ENCODE measurements around the gene MARCKSL1. TPM values are rescaled to one million over a fixed set of nuclear protein-coding genes. Genes with fewer than 3 reads are reported as not detected.

Gene MARCKSL1
- total and polyA plus RNA-seq, 2 of the 8 experiments (the other 6 are each of a cell fraction or from before 2014, with no cell fraction given): 536 to 558 TPM

GRCh38 chr1:32334864-32335534, 1.0 kb downstream of the MARCKSL1 start:
- Histone ChIP-seq H3K18ac (ENCODE audit: extremely low read depth, low read length) (peak overlapping the region; percentile 87), H2BK20ac (ENCODE audit: low read length) (no peak overlapping the region), H3K4me3 (ENCODE audit: extremely low read depth in 1 of 4, insufficient read depth in 2 of 4, low read depth in 3 of 4, low read length in 4 of 4) (peak overlapping the region; percentile 92 to 94 (median 93)), H3K9me3 (ENCODE audit: insufficient read depth in 2 of 2, low read depth in 1 of 2, low read length in 1 of 2) (no peaks in the 10 kb centered on the region), H3K9ac (replicated peaks in 1 of 4; ENCODE audit: extremely low read depth in 1 of 4, low read depth in 3 of 4, low read length in 3 of 4) (peak overlapping the region; percentile 86 to 98 (median 89)), H3K79me2 (ENCODE audit: control insufficient read depth in 1 of 2, insufficient read depth in 2 of 2, low read length in 2 of 2) (peaks cover 4 to 21% of the 10 kb centered on the region in 2 experiments; a peak in 3 of 4 replicates), H4K8ac (ENCODE audit: extremely low read depth, insufficient read depth, low read length) (peak overlapping the region; percentile 98), H4K91ac (replicated peaks; ENCODE audit: insufficient read length, low read length) (peak overlapping the region; percentile 47), H4K20me1 (replicated peaks in 1 of 2; ENCODE audit: control insufficient read depth in 1 of 2, insufficient read depth in 2 of 2, low read length in 2 of 2) (peaks cover 9 to 18% of the 10 kb centered on the region in 2 experiments), H3K4ac (replicated peaks; ENCODE audit: insufficient read length, low read depth, low read length) (peak overlapping the region; percentile 9), H2BK15ac (ENCODE audit: low read length) (no peak overlapping the region), H2AFZ (ENCODE audit: low read length) (no peak overlapping the region), H3K14ac (ENCODE audit: insufficient read length) (no peak overlapping the region), H2BK5ac (ENCODE audit: low read depth, low read length) (peak overlapping the region; percentile 73; the same call in 1 of the 2 replicates), H3K27ac (ENCODE audit: low read depth, low read length) (peak overlapping the region; percentile 92), H3K56ac (replicated peaks; ENCODE audit: insufficient read length, low read depth, low read length) (peak overlapping the region; percentile 20), H2AK5ac (ENCODE audit: low read depth, low read length) (no peak overlapping the region), H2BK120ac (replicated peaks; ENCODE audit: low read depth, low read length) (no peak overlapping the region), H3K23ac (ENCODE audit: insufficient read length) (no peak overlapping the region), H3K4me2 (ENCODE audit: insufficient read depth in 1 of 2, low read depth in 2 of 2, low read length in 2 of 2) (peak overlapping the region; percentile 83 to 93), H3K27me3 (replicated peaks in 1 of 4; ENCODE audit: control insufficient read depth in 3 of 4, extremely low read depth in 1 of 4, insufficient read depth in 3 of 4, low read length in 3 of 4) (peaks cover 0 to 7% (median 2%) of the 10 kb centered on the region in 4 experiments; a peak in 4 of 7 replicates), H3K36me3 (ENCODE audit: control insufficient read depth in 2 of 4, insufficient read depth in 4 of 4, low read length in 3 of 4) (peaks cover 12 to 49% (median 19%) of the 10 kb centered on the region in 4 experiments; a peak in 6 of 8 replicates), H3K79me1 (ENCODE audit: low read depth, low read length) (peaks cover 2% of the 10 kb centered on the region; the same call in 1 of the 2 replicates), H4K5ac (ENCODE audit: insufficient read length, low read depth, low read length) (peak overlapping the region; percentile 8), H3K23me2 (ENCODE audit: low read depth, low read length) (peaks cover 10% of the 10 kb centered on the region; the same call in 1 of the 2 replicates), H3K4me1 (replicated peaks in 1 of 4; ENCODE audit: control insufficient read depth in 3 of 4, insufficient read depth in 4 of 4, low read length in 3 of 4) (peaks cover 5 to 34% (median 25%) of the 10 kb centered on the region in 4 experiments), H2BK12ac (ENCODE audit: low read depth, low read length) (no peak overlapping the region)
- FAIRE-seq (no peak), DNase-seq (ENCODE audit: low read depth in 1 of 2, low spot score in 2 of 2) (peak in 1 of 2 experiments; percentile 57)
- CTCF ChIA-PET (ENCODE audit: partially characterized antibody): interaction anchor here (1.0 to 1.2 kb wide), 3 partner anchors 18 to 119 kb away, joined by 3 to 4 read pairs (median 3); no protein-coding TSS in a partner anchor
- 6% methylated on average over 29 of the region's 46 CpGs; no CpG with 5 or more reads in 1 of the 2 experiments for WGBS, 2 experiments (ENCODE audit: extremely low coverage in 1 of 2, insufficient coverage in 1 of 2, insufficient read length in 1 of 2, insufficient replicate concordance in 2 of 2, low coverage in 1 of 2, low lambda C conversion rate in 2 of 2, missing lambda C conversion rate in 1 of 2)
- POLR2A ChIA-PET (ENCODE audit: partially characterized antibody): interaction anchor here (0.7 to 13.4 kb wide), 29 partner anchors 13 to 631 kb away, joined by 3 to 321 read pairs (median 7); partner anchors contain the start of genes CCDC28B, COL16A1, EIF3I and FAM167B
- TF ChIP-seq POU5F1 (IDR thresholded peaks at IDR 0.05; ENCODE audit: low read depth, low read length) (no peak), CREB1 (IDR thresholded peaks at IDR 0.05) (no peak), RFX5 (IDR thresholded peaks at IDR 0.05; ENCODE audit: borderline replicate concordance, low read depth, low read length) (no peak), SIRT6 (IDR thresholded peaks at IDR 0.05; ENCODE audit: low read length) (no peak), PHF8 (conservative IDR thresholded peaks at IDR 0.05; ENCODE audit: low read depth, low read length) (peak; percentile 16; the same call in 1 of the 2 replicates), TEAD4 (IDR thresholded peaks at IDR 0.05; ENCODE audit: low read depth, low read length) (no peak), POLR2AphosphoS5 (IDR thresholded peaks at IDR 0.05; ENCODE audit: low read depth, low read length) (no peak), JUND (IDR thresholded peaks at IDR 0.05; ENCODE audit: low read length) (no peak), CHD1 (IDR thresholded peaks at IDR 0.05; ENCODE audit: low read depth, low read length) (peak; percentile 68), CTCF (IDR thresholded peaks at IDR 0.05; ENCODE audit: control extremely low read depth in 1 of 3, insufficient read depth in 1 of 3, low read depth in 1 of 3, low read length in 3 of 3) (peak; percentile 29 to 62 (median 47); a peak in 3 of 4 replicates)

Measured in H1 (cell line).